ENCODE data around the gene FGGY.

DNA sequence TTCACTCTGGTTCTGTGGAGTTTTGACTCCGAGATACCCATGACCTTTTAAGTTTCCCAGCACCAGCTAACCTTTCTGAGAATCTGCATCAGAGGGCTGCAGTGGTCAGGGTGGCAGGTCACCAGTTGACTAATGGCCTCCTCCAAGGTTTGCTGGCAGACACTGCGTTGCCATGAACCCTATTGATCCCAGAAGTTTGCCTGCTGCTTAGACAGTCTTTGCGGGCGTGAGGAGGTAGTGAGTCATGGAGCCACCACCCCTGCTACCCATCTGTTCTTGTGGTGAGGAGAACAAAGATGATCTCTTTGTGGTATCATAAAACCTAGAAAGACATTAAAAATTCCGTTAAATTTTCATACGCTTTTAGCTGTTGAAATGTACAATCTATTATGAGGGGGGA is 180.4 kb downstream of the FGGY start:
- TF ChIP-seq CTCF (IDR thresholded peaks at IDR 0.05) (no peak), POLR2A (IDR thresholded peaks at IDR 0.05) (no peak), POLR2AphosphoS5 (IDR thresholded peaks at IDR 0.05) (no peak)
